Endothelial cell of umbilical vein (primary cell): ENCODE data around the gene SLC10A1. TPM values are rescaled to one million over a fixed set of nuclear protein-coding genes. Genes with fewer than 3 reads are reported as not detected.
A peak's percentile ranks its signal among the peaks of the same experiment; 100 is the strongest.

ENCODE experiments used
- BruUV-seq: library from RNA; stranded (reverse); fragments of 400-500 nt; replicated peaks from 2 replicates; lab custom pipeline; 2021; lab: Mats Ljungman, UMichigan
- CTCF ChIA-PET: fragments of 300-600, 350-600 bp; sonication (Branson Sonifier 250); formaldehyde crosslinking; loops from one replicate; lab custom pipeline; 2021; ENCODE audit warnings: antibody characterized with exemption, inconsistent platforms; lab: Charles Lee
- POLR2A ChIA-PET: fragments of 300-600, 350-600 bp; sonication (Branson Sonifier 250); formaldehyde crosslinking; loops from one replicate; lab custom pipeline; 2021; ENCODE audit warnings: antibody characterized with exemption, inconsistent platforms; lab: Charles Lee
- DNase-seq: peaks from one replicate; pipeline ENCODE4 v3.0.0-alpha.2; 2011; ENCODE audit warnings: low read depth, low spot score
- FAIRE-seq: peaks from 2 replicates; lab custom pipeline; 2011; peaks lifted over from hg19 to GRCh38; lab: Jason Lieb, UNC
- H2AFZ ChIP-seq: 2 replicates; pipeline ENCODE4 v1.6.0; 2012; ENCODE audit warnings: low read depth, low read length, control low read depth, inconsistent platforms
- H3K27ac ChIP-seq: 2 replicates; pipeline ENCODE4 v1.5.1; 2011; ENCODE audit warnings: low read depth, mild to moderate bottlenecking, control low read depth, low read length, moderate library complexity; ENCODE audit not compliant: insufficient read depth
- H3K27me3 ChIP-seq, 2 experiments: 2 replicates each; pipeline versions ENCODE4 v1.6.0 to v1.6.1; 2011; ENCODE audit warnings: low read length in 2 of 2, mixed read lengths in 1 of 2; ENCODE audit not compliant: control insufficient read depth in 2 of 2, insufficient read depth in 2 of 2
- H3K36me3 ChIP-seq, 2 experiments: 2 replicates in 1 of 2; 3 replicates in 1 of 2; pipeline ENCODE4 v1.5.1; 2011; ENCODE audit warnings: low read length in 2 of 2, mild to moderate bottlenecking in 1 of 2, moderate library complexity in 1 of 2; ENCODE audit not compliant: control insufficient read depth in 2 of 2, insufficient read depth in 2 of 2; ENCODE audit errors: extremely low read depth in 1 of 2
- H3K4me1 ChIP-seq: 3 replicates; pipeline ENCODE4 v1.5.1; 2011; ENCODE audit warnings: mild to moderate bottlenecking, low read length; ENCODE audit not compliant: control insufficient read depth, insufficient read depth; ENCODE audit errors: extremely low read depth
- H3K4me2 ChIP-seq: 2 replicates; pipeline ENCODE4 v1.6.1; 2011; ENCODE audit warnings: low read length, control low read depth, mixed read lengths; ENCODE audit not compliant: insufficient read depth
- H3K4me3 ChIP-seq, 3 experiments: fragments of 200-600 bp in 1 of 3; sonication (generic), shearing (Covaris generic) in 1 of 3; replicated peaks in 1 of 3; 2 replicates each; pipeline ENCODE4 v1.5.1; 2011 to 2016; ENCODE audit warnings: control low read depth in 3 of 3, low read length in 3 of 3, mild to moderate bottlenecking in 2 of 3, inconsistent platforms in 1 of 3, low read depth in 1 of 3, moderate library complexity in 1 of 3; ENCODE audit not compliant: insufficient read depth in 1 of 3
- H3K79me2 ChIP-seq: 2 replicates; pipeline ENCODE4 v1.6.0; 2012; ENCODE audit warnings: low read length, inconsistent platforms; ENCODE audit not compliant: control insufficient read depth, insufficient read depth
- H3K9ac ChIP-seq: replicated peaks from 2 replicates; pipeline ENCODE3; 2011; ENCODE audit warnings: low read length, control low read depth; ENCODE audit not compliant: insufficient read depth; ENCODE audit errors: extremely low read depth
- H3K9me1 ChIP-seq: replicated peaks from 3 replicates; pipeline ENCODE4 v1.6.0; 2011; ENCODE audit warnings: mild to moderate bottlenecking, low read length; ENCODE audit not compliant: control insufficient read depth, insufficient read depth; ENCODE audit errors: extremely low read depth
- H3K9me3 ChIP-seq: replicated peaks from 2 replicates; pipeline ENCODE4 v1.5.1; 2012; ENCODE audit warnings: low read length, inconsistent platforms; ENCODE audit not compliant: control insufficient read depth, insufficient read depth
- H4K20me1 ChIP-seq: replicated peaks from 2 replicates; pipeline ENCODE3; 2011; ENCODE audit warnings: mild to moderate bottlenecking, low read length; ENCODE audit not compliant: control insufficient read depth, insufficient read depth; ENCODE audit errors: extremely low read depth
- CTCF ChIP-seq, 2 donors: IDR thresholded peaks; 1 replicate in 1 of 2; 2 replicates in 1 of 2; pipeline ENCODE4 v1.5.1; 2011; ENCODE audit warnings: low read length in 2 of 2, mild to moderate bottlenecking in 2 of 2, moderate library complexity in 2 of 2, control low read depth in 1 of 2, inconsistent platforms in 1 of 2, low read depth in 1 of 2; ENCODE audit not compliant: insufficient read depth in 1 of 2; ENCODE audit errors: extremely low read depth in 1 of 2
- EZH2 ChIP-seq: IDR thresholded peaks from 2 replicates; pipeline ENCODE4 v1.6.1; 2012; ENCODE audit warnings: borderline replicate concordance, low read depth, mild to moderate bottlenecking, moderate library complexity, low read length, inconsistent platforms; ENCODE audit not compliant: severe bottlenecking
- FOS ChIP-seq: IDR thresholded peaks from 2 replicates; pipeline ENCODE4 v1.6.1; 2011; ENCODE audit warnings: mild to moderate bottlenecking, low read length, moderate library complexity, borderline replicate concordance; ENCODE audit not compliant: insufficient read depth
- GATA2 ChIP-seq: IDR thresholded peaks from 2 replicates; pipeline ENCODE4 v1.7.0; 2011; ENCODE audit warnings: low read depth, mild to moderate bottlenecking, moderate library complexity, mixed read lengths, low read length; ENCODE audit not compliant: insufficient read length, insufficient read depth
- JUN ChIP-seq: IDR thresholded peaks from 2 replicates; pipeline ENCODE4 v1.6.1; 2011; ENCODE audit warnings: borderline replicate concordance, low read depth; ENCODE audit not compliant: insufficient read length, insufficient read depth
- MYC ChIP-seq: IDR thresholded peaks from one replicate; pipeline ENCODE4 v1.6.1; 2011; ENCODE audit warnings: mild to moderate bottlenecking, low read depth, low read length
- POLR2A ChIP-seq: IDR thresholded peaks from 2 replicates; pipeline ENCODE4 v1.6.1; 2012; ENCODE audit warnings: low read depth, mild to moderate bottlenecking, control low read depth, low read length
- POLR2AphosphoS5 ChIP-seq: IDR thresholded peaks from 2 replicates; pipeline ENCODE4 v1.6.1; 2012; ENCODE audit warnings: low read depth, mild to moderate bottlenecking, control low read depth, low read length, moderate library complexity; ENCODE audit not compliant: insufficient read depth
- dilution Hi-C: fragments of 300-500 bp; cut with MboI; formaldehyde crosslinking; loops from one replicate; pipeline ENCODE4 v1.15.0; 2019; ENCODE audit warnings: low sequenced_read_pairs; ENCODE audit not compliant: extremely low pct_ligation_motif_present
- intact Hi-C: fragments of 100-400 bp; cut with micrococcal nuclease; formaldehyde crosslinking; loops from one replicate; pipeline ENCODE4 v1.10.0; 2022
- polyA plus RNA-seq, 4 experiments: library from polyadenylated mRNA; depleted of rRNA in 3 of 4; stranded (reverse) in 3 of 4; unstranded in 1 of 4; fragments of >200 nt; gene quantifications; 2 replicates each; pipeline versions ENCODE4 v1.2.1 to v1.2.3, GENCODE V29; 2011 to 2012; ENCODE audit warnings: missing spikeins in 1 of 4
- total RNA-seq: library from RNA; stranded (reverse); gene quantifications from 2 replicates; pipeline ENCODE4 v1.2.3, GENCODE V29; 2021

SLC10A1 gene
- total and polyA plus RNA-seq, 2 donors (not counting 3 experiments of a cell fraction or from before 2014, with no cell fraction given) = not detected

- Histone ChIP-seq H3K4me1 (peaks cover 19% of the 10 kb centered on the region), H3K27me3 (no peaks in the 10 kb centered on the region), H3K79me2 (no peaks in the 10 kb centered on the region), H3K9ac (peak overlapping the region; percentile 8), H3K9me3 (no peaks in the 10 kb centered on the region), H3K9me1 (no peaks in the 10 kb centered on the region), H3K36me3 (no peaks in the 10 kb centered on the region), H3K4me2 (peak overlapping the region; percentile 87), H3K27ac (peak overlapping the region; percentile 83), H4K20me1 (no peaks in the 10 kb centered on the region), H3K4me3 (peak overlapping the region in 1 of 3 experiments; percentile 36), H2AFZ (peak overlapping the region; percentile 44)
- CTCF ChIA-PET = interaction anchor here (0.6 to 2.8 kb wide), 8 partner anchors 9 to 301 kb away, joined by 3 to 20 read pairs (median 3); no protein-coding TSS in a partner anchor
- dilution Hi-C loops (no loop called here), intact Hi-C loops (loop anchor here (10.0 kb wide), 1 partner anchor 366 kb away; the partner anchor contains the start of genes ERH and SLC39A9)
- TF ChIP-seq GATA2 = peak; percentile 77
- peak; percentile 61 for TF ChIP-seq POLR2AphosphoS5
- TF ChIP-seq MYC = no peak
- TF ChIP-seq FOS = peak; percentile 90
- TF ChIP-seq JUN = peak; percentile 77
- no peak for TF ChIP-seq EZH2
- TF ChIP-seq CTCF (IDR thresholded peaks at IDR 0.05; ENCODE audit: extremely low read depth in 1 of 2, insufficient read depth in 1 of 2, low read depth in 1 of 2, low read length in 2 of 2) = no peak
- peak; percentile 40 for TF ChIP-seq POLR2A
- DNase-seq = peak; percentile 70
- peak; percentile 72 for FAIRE-seq
- POLR2A ChIA-PET = no interaction called here
- no TSS peak for BruUV-seq
Observed at GRCh38 chr14:69760810-69761209, 36.2 kb downstream of the SLC10A1 start.
